Hair follicle dermal papilla cell (primary cell): ENCODE measurements around the gene GOLGA6L26. TPM values are rescaled to one million over a fixed set of nuclear protein-coding genes. Genes with fewer than 3 reads are reported as not detected.

Experiments
- small RNA-seq: library from RNA; depleted of rRNA; stranded (forward); fragments of <200 nt; gene quantifications from one replicate; pipeline ENCODE3, GENCODE V24; 2012
- total RNA-seq: library from RNA; depleted of rRNA; stranded (reverse); fragments of >200 nt; gene quantifications from 2 replicates; pipeline ENCODE4 v1.2.3, GENCODE V29; 2012

The GOLGA6L26 gene, protein sequence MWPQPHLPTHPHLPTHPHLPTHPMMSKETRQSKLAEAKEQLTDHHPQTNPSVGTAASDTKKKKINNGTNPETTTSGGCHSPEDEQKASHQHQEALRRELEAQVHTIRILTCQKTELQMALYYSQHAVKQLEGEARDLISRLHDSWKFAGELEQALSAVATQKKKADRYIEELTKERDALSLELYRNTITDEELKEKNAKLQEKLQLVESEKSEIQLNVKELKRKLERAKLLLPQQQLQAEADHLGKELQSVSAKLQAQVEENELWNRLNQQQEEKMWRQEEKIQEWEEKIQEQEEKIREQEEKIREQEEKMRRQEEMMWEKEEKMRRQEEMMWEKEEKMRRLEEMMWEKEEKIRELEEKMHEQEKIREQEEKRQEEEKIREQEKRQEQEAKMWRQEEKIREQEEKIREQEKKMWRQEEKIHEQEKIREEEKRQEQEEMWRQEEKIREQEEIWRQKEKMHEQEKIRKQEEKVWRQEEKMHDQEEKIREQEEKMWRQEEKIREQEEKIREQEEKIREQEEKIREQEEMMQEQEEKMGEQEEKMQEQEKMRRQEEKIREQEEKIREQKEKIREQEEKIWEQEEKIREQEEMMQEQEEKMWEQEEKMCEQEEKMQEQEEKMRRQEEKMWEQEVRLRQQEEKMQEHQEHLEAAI
- total RNA-seq = not detected in 2 replicates

DNA sequence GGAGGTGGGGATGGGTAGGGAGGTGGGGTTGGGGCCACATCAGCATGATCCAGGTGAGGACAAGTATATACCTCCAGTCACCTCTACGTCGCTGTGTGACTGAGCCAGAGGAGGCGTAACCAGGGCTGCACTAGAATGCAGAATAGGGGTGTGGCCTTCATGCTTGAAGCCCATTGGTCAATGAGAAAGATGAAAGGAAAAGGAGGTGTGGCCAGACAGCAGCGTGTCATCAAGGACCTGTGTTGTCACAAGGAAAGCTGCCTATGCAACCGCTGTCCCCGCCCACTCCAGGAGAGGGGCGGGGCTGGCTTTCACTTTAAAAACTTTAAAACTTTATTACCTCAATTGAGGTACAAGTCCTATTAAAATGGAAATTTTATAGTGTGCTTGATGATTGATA lies at the start of gene GOLGA6L26:
GOLGA6L26 (minus strand) TSS at position 101 of the 400 bp plus-strand sequence; CDS start at position 40, 61 bp downstream.

GRCh38 chr15:23354448-23354847 lies 20.5 kb upstream of the GOLGA6L26 start, which contains the start of gene GOLGA8S:
GOLGA8S (plus strand) TSS chr15:23354748; CDS start chr15:23354810, 62 bp downstream.

Small RNAs within 50 kb of the gene (small RNA-seq; reads per million reads assigned to genes)
- gene RN7SL536P = not detected

Other genes starting within 250 kb of the GOLGA6L26 start
- not detected in 2 replicates for gene GOLGA6L1, start 197.4 kb downstream of the GOLGA6L26 start, total RNA-seq
- not detected in 2 replicates for gene GOLGA8S, start 20.6 kb upstream of the GOLGA6L26 start, total RNA-seq
- not detected in 2 replicates for gene GOLGA6L2, start 113.0 kb upstream of the GOLGA6L26 start, total RNA-seq
- 0.85 TPM in 1 of 2 replicates, not detected in the other for gene MKRN3, start 231.5 kb upstream of the GOLGA6L26 start, total RNA-seq